Prostate gland (tissue), 2 donors: ENCODE data around the gene PMS1. TPM values are rescaled to one million over a fixed set of nuclear protein-coding genes. Genes with fewer than 3 reads are reported as not detected.

Experiments
- DNase-seq: peaks from one replicate; pipeline ENCODE4 v3.0.0-alpha.2; 2019; ENCODE audit warnings: low spot score
- H3K27ac ChIP-seq, 2 donors: fragments of 200-600 bp; sonication (generic); 2 replicates each; pipeline ENCODE4 v1.5.1; 2017 to 2019
- H3K27me3 ChIP-seq: fragments of 200-600 bp; sonication (generic); replicated peaks from 2 replicates; pipeline ENCODE4 v1.5.1; 2019; ENCODE audit not compliant: insufficient read depth
- H3K36me3 ChIP-seq, 2 donors: fragments of 200-600 bp; sonication (generic); 1 replicate in 1 of 2; 2 replicates in 1 of 2; pipeline versions ENCODE4 v1.5.1 to v1.8.1; 2017 to 2019
- H3K4me1 ChIP-seq: fragments of 200-600 bp; sonication (generic); replicated peaks from 2 replicates; pipeline ENCODE4 v1.5.1; 2019
- H3K4me3 ChIP-seq, 2 donors: fragments of 200-600 bp; sonication (generic); 2 replicates each; pipeline ENCODE4 v1.5.1; 2017 to 2019
- H3K9me3 ChIP-seq: fragments of 200-600 bp; sonication (generic); 2 replicates; pipeline ENCODE4 v1.5.1; 2017
- POLR2A ChIP-seq: fragments of 450-650 bp; IDR thresholded peaks from one replicate; pipeline ENCODE4 v1.6.1; 2016; ENCODE audit warnings: antibody characterized with exemption, mild to moderate bottlenecking
- POLR2AphosphoS5 ChIP-seq: sonication (generic); formaldehyde crosslinking; IDR thresholded peaks from one replicate; pipeline ENCODE4 v1.6.1; 2017; ENCODE audit warnings: antibody characterized with exemption
- WGBS: methylation state at CpG from one replicate; pipeline ENCODE4 v1.1.5; 2018; 5-methylcytosine and 5-hydroxymethylcytosine counted together
- intact Hi-C: fragments of 100-400 bp; cut with DNase I; formaldehyde crosslinking; loops from one replicate; pipeline ENCODE4 v1.14.2; 2022
- total RNA-seq, 2 donors: library from RNA; depleted of rRNA; stranded (reverse); fragments of >200 nt; gene quantifications; one replicate each; pipeline ENCODE4 v1.1.0, GENCODE V29; 2016
- TF ChIP-seq, protein P1 (sequence below), 4 experiments: fragments of 200-600 bp in 2 of 4; fragments of 450-650 bp in 2 of 4; sonication (generic) in 2 of 4; IDR thresholded peaks; 1 replicate in 3 of 4; 2 replicates in 1 of 4; pipeline ENCODE4 v1.5.1; 2016 to 2019; ENCODE audit warnings: antibody characterized with exemption in 4 of 4, mild to moderate bottlenecking in 2 of 4, moderate library complexity in 2 of 4

PMS1 gene
- total RNA-seq, 2 donors from 2014 or later = 22.3 to 23.8 TPM

- Histone ChIP-seq H3K4me1 (no peaks in the 10 kb centered on the region), H3K27ac (no peak overlapping the region), H3K27me3 (no peaks in the 10 kb centered on the region), H3K36me3 (no peaks in the 10 kb centered on the region), H3K9me3 (no peaks in the 10 kb centered on the region), H3K4me3 (no peak overlapping the region)
- no peak for DNase-seq
- WGBS = 49% methylated on average over 2 of the region's 2 CpGs
- no peak for TF ChIP-seq POLR2AphosphoS5
- TF ChIP-seq, protein P1, sequence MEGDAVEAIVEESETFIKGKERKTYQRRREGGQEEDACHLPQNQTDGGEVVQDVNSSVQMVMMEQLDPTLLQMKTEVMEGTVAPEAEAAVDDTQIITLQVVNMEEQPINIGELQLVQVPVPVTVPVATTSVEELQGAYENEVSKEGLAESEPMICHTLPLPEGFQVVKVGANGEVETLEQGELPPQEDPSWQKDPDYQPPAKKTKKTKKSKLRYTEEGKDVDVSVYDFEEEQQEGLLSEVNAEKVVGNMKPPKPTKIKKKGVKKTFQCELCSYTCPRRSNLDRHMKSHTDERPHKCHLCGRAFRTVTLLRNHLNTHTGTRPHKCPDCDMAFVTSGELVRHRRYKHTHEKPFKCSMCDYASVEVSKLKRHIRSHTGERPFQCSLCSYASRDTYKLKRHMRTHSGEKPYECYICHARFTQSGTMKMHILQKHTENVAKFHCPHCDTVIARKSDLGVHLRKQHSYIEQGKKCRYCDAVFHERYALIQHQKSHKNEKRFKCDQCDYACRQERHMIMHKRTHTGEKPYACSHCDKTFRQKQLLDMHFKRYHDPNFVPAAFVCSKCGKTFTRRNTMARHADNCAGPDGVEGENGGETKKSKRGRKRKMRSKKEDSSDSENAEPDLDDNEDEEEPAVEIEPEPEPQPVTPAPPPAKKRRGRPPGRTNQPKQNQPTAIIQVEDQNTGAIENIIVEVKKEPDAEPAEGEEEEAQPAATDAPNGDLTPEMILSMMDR (IDR thresholded peaks at IDR 0.05) = no peak
- TF ChIP-seq POLR2A = no peak
- intact Hi-C loops = no loop called here
These were observed 65.3 kb downstream of the PMS1 start for GRCh38 chr2:189849550-189849949.

- Histone ChIP-seq H3K36me3 (no peaks in the 10 kb centered on the region), H3K27me3 (no peaks in the 10 kb centered on the region), H3K4me3 (no peak overlapping the region), H3K9me3 (no peaks in the 10 kb centered on the region), H3K27ac (no peak overlapping the region), H3K4me1 (no peaks in the 10 kb centered on the region)
- intact Hi-C loops = no loop called here
- 56% methylated on average over 1 of the region's 1 CpG for WGBS
- TF ChIP-seq POLR2A = no peak
- TF ChIP-seq POLR2AphosphoS5 = no peak
- TF ChIP-seq, protein P1 (IDR thresholded peaks at IDR 0.05) = no peak
- no peak for DNase-seq
These were observed 67.0 kb downstream of the PMS1 start for GRCh38 chr2:189851174-189851826.

DNA sequence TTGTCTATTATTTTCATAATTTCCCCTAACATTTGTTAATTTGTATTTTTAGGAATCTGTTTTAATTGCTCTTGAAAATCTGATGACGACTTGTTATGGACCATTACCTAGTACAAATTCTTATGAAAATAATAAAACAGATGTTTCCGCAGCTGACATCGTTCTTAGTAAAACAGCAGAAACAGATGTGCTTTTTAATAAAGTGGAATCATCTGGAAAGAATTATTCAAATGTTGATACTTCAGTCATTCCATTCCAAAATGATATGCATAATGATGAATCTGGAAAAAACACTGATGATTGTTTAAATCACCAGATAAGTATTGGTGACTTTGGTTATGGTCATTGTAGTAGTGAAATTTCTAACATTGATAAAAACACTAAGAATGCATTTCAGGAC lies 69.9 kb downstream of the PMS1 start:
- WGBS = 92% methylated on average over 3 of the region's 3 CpGs
- Histone ChIP-seq H3K36me3 (no peaks in the 10 kb centered on the region), H3K9me3 (no peaks in the 10 kb centered on the region), H3K4me1 (no peaks in the 10 kb centered on the region), H3K4me3 (no peak overlapping the region), H3K27ac (no peak overlapping the region), H3K27me3 (no peaks in the 10 kb centered on the region)
- no peak for DNase-seq
- intact Hi-C loops = no loop called here
- no peak for TF ChIP-seq POLR2A
- TF ChIP-seq, protein P1 (IDR thresholded peaks at IDR 0.05) = no peak
- TF ChIP-seq POLR2AphosphoS5 = no peak

- WGBS = 97% methylated on average over 3 of the region's 3 CpGs
- no peak for DNase-seq
- no peaks in the 10 kb centered on the region for H3K9me3 ChIP-seq
- TF ChIP-seq POLR2AphosphoS5 (no peak), POLR2A (no peak)
- TF ChIP-seq, protein P1 (IDR thresholded peaks at IDR 0.05) = no peak
- H3K4me1 ChIP-seq = no peaks in the 10 kb centered on the region
- no peaks in the 10 kb centered on the region for H3K27me3 ChIP-seq
- no peaks in the 10 kb centered on the region for H3K36me3 ChIP-seq
- no peak overlapping the region for H3K27ac ChIP-seq
- no peak overlapping the region for H3K4me3 ChIP-seq
- intact Hi-C loops = no loop called here
These were observed 70.7 kb downstream of the PMS1 start for GRCh38 chr2:189854940-189855339.

GRCh38 chr2:189858291-189858690 lies 74.0 kb downstream of the PMS1 start:
- Histone ChIP-seq H3K27ac (no peak overlapping the region), H3K4me3 (no peak overlapping the region), H3K4me1 (no peaks in the 10 kb centered on the region), H3K36me3 (no peaks in the 10 kb centered on the region), H3K27me3 (no peaks in the 10 kb centered on the region), H3K9me3 (no peaks in the 10 kb centered on the region)
- TF ChIP-seq, protein P1 (IDR thresholded peaks at IDR 0.05) = no peak
- no peak for TF ChIP-seq POLR2A
- TF ChIP-seq POLR2AphosphoS5 = no peak
- DNase-seq = no peak
- intact Hi-C loops = no loop called here
- 78% methylated on average over 1 of the region's 1 CpG for WGBS
